Activated CD4-positive, alpha-beta T cell treated with anti-CD3 and anti-CD28 coated beads, Interleukin-2, amount 50 U/mL, for 16 hours (primary cell): ENCODE results near the gene LSM12.
"Not testable (repeated sequence)": the region's sequence is repeated elsewhere in the genome, so short reads cannot be mapped to it uniquely, and the experiment has no call there.

ENCODE experiments used
- DNase-seq: peaks from one replicate; pipeline ENCODE4 v3.0.0-alpha.2; 2020

Gene LSM12

DNA sequence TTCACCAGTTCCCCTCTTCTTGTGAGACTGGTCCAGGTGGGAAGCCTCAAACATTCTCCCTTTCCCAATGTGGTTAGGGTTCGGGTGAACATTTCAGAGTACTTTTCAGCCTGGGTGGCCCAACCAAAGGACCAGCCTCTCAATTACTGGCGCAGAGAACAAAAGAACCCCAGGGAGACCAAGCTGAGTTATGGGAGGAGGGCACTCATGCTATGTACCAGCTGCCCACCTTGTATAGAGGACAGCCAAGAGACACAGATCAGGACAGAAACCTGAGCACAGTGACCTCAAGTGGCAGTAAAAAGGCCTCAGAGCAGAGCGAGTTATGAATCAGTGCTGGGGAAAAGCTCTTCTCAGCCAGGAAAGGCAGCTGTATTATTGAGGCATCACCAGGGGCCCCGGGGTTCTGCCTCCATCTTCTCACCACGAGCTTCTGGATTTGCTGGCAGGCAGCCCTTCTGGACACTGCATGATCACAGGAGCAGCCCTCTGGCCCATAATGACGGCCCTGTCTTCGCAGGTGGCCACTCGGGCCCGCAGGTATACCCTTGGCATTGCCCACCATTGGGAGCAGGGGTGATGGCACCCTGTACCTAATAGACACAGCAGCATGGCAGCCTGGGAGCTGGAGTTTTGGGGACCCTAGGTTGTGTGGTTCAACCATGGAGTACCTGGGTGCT lies 7.9 kb upstream of the LSM12 start:
- DNase-seq: no peak

DNA sequence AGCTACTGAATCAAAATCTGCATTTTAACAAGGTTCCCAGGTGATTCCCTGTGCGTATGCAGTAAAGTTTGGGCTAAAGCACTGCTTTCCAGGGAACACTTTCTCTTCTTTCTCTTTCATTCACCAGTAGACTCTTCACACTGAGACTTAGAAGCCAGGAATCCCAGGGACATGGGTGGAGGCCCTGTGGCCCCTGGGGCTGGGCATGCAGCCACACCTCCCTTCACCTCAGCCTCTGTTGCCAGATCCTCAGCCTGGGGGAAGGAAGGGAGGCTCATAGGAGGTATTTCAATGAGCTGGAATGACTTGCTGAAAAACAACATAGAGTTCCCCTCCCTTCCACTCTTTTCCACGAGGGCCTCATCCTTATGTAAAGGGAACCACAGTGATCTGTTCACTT lies 5.3 kb upstream of the LSM12 start:
- no peak for DNase-seq

GRCh38 chr17:44071198-44071520 lies 4.7 kb upstream of the LSM12 start:
- DNase-seq: no peak

GRCh38 chr17:44070455-44071197 lies 4.2 kb upstream of the LSM12 start, which contains the start of gene G6PC3:
Gene G6PC3 (plus strand): TSS chr17:44070735. CDS start chr17:44070966, 231 bp downstream.
- DNase-seq: peak; percentile 94

GRCh38 chr17:44069974-44070454 lies 3.5 kb upstream of the LSM12 start:
- peak; percentile 9 for DNase-seq

GRCh38 chr17:44067545-44067940 lies 1.1 kb upstream of the LSM12 start:
- DNase-seq: no peak

GRCh38 chr17:44065668-44066203 lies 735 bp downstream of the LSM12 start:
- DNase-seq: peak; percentile 16

GRCh38 chr17:44063704-44064639 lies 2.5 kb downstream of the LSM12 start:
- no peak for DNase-seq

DNA sequence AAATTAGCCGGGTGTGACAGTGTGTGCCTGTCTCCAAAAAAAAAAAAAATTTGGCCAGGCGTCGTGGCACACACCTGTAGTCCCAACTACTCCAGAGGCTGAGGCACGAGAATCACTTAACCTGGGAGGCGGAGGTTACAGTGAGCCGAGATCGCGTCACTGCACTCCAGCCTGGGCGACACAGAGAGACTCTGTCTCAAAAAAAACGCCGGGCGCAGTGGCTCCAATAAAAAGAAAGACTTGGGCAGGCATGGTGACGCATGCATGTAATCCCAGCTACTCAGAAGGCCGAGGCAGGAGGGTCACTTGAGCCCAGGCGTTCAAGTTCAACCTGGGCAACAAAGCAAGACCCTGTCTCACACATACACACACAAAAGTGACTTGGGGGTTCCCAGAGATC lies 3.6 kb downstream of the LSM12 start:
- no peak for DNase-seq

- DNase-seq: no peak
Measured at GRCh38 chr17:44061446-44061845, 5.0 kb downstream of the LSM12 start.

- no peak for DNase-seq
Measured at GRCh38 chr17:44059101-44059892, 7.2 kb downstream of the LSM12 start.

- DNase-seq: no peak
Measured at GRCh38 chr17:44053125-44053872, 13.2 kb downstream of the LSM12 start.

DNA sequence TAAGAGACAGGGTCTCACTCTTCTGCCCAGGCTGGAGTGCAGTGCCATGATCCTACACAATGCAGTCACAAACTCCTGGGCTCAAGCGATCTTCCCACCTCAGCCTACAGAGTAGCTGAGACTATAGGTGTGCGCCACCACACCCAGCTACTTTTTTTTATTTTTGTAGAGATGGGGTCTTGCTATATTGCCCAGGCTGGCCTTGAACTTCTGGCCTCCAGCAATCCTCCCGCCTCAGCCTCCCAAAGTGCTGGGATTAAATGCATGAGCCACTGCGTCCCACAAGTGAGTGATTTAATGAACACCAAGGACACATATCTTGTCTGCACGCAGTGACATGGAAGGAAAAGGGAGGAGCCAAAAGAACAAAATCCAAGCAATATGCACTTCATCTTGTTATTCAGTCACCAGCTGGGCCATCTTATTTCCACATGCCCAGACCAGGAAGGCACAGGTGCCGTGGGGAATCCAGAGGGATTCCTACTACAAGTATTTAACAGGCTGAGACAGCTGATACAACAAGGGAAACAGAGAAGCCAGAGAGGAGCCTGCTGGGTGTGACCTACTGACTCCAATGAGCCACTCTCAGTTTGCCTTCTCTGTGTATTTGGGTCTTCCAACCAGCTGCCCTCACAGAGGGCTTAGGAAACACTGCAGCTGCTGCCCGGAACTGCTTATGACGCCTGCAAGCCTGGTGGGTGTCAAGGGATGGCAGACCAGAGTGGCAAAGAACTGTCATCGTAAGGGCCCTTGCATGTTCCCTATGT lies 17.0 kb downstream of the LSM12 start:
- DNase-seq: no peak

- DNase-seq: not testable (repeated sequence)
Measured at GRCh38 chr17:44046893-44047292, 19.6 kb downstream of the LSM12 start.

- no peak for DNase-seq
Measured at GRCh38 chr17:44045486-44045885, 21.0 kb downstream of the LSM12 start.

DNA sequence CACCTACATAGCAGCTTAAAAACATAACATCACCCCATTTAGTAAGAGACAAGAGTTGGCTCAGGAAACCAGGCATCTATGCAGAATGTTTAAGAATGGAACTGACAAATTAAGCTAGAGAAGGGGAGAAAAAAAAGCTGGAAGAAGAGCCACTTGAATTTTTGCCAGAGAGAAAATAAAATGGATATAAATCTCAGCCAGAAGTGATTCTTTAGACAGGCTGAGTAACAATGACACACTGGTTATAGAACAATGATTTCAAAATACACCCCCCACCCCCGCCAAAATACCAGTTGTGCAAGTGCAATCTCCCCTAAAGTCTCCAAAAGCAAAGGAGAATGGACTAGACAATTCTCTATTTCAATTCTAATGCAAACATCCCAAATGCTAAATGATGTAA lies 22.4 kb downstream of the LSM12 start:
- no peak for DNase-seq

- DNase-seq: no peak
Measured at GRCh38 chr17:44043272-44043696, 23.2 kb downstream of the LSM12 start.

DNA sequence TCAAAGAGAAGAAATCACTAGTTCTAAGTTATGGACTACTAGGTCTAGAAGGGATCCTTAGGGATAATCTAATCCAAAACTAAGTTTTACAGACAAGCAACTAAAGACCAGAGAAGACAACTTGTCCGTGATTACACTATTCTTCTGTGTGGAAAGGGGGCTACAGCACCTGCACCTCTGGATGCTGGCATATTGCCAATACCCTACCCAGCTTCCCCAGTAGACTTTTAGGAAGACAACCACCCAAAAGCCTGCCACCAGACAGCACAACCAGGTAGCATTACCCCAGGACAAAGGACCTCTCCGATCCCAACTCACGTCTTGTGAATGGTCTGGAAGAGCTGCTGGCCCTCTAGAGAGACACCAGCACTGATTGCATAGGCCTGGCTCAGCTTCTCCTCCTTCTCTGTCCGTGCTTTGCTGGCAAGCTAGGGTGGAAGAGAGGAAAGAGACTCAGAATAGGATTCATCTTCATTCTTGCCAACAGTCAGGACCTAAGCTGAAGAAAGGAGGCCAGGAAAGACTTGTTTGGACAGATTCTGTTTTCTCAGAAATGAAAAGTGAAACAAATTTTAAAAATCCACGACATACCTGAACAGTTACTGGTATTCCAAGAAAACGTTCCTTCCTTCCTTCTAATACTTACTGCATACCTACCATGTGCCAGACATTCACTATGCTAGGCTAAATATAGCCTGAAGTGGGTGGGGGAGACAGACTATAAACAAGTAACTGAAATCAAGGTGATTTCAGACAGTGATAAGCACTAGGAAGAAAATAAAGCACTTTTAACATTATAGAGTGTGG lies 26.4 kb downstream of the LSM12 start:
- DNase-seq: no peak

- DNase-seq: no peak
Measured at GRCh38 chr17:44038604-44039011, 27.9 kb downstream of the LSM12 start.

DNA sequence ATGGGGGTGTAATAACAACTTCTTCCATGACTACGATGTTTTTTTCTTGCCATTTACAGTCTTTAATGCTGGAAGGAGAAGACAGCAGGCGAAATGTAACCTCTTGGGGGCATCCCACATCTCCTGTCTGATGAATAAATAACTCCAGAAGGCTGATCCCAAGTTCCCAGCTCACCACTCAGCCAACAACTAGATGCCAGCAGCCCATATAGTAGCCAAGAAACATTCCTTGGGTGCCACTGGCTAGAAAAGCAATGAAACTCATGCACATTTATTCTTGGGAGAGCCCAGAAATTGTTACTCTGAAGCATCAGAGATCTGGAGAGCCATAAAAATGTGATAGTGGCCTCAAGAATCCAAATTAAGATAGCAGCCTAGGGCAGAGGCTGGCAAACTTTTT lies 29.0 kb downstream of the LSM12 start:
- no peak for DNase-seq
